ENCODE measurements around the gene KDM3B. TPM values are rescaled to one million over a fixed set of nuclear protein-coding genes. Genes with fewer than 3 reads are reported as not detected.
A peak's percentile ranks its signal among the peaks of the same experiment; 100 is the strongest.

The KDM3B gene
- polyA plus RNA-seq, 2 of the 4 experiments (the other 2 are of a cell fraction), result 38.1 to 52.5 TPM

DNA sequence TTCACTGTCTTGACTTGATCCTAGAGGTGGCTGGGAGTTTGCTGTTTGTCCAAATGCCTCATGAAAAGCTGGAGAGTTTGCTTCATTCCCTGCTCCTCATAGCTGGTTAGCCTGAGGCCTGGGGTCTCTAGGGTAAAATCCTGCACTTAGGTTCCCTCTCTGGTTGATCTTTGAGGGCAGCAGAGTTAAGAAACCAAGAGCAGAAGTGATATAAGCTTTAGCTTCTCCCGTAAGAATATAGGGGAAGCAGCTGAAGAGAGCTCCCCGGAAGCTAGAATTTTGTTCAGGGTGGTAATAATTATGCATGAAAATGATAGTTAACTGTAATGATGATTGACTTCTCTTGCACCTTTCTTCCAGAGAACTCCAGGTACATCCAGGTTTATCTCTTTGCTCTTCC lies 13.0 kb upstream of the KDM3B start:
- ChIA-PET POLR2A (interaction anchor here (2.8 to 3.6 kb wide), 2 partner anchors 9 to 14 kb away, joined by 36 to 68 read pairs; partner anchors contain the start of gene KDM3B), CTCF (interaction anchor here (1.0 to 13.3 kb wide), 3 partner anchors 14 to 206 kb away, joined by 3 to 197 read pairs (median 4); partner anchors contain the start of gene KDM3B)
- TF ChIP-seq HDAC2 (IDR thresholded peaks at IDR 0.05) (no peak), SMC3 (IDR thresholded peaks at IDR 0.05) (no peak), RAD21 (conservative IDR thresholded peaks at IDR 0.05 in 1 of 2, IDR thresholded peaks at IDR 0.05 in 1 of 2) (no peak), HOXB5 (CRISPR knock-in tag; IDR thresholded peaks at IDR 0.05) (no peak), CBX2 (IDR thresholded peaks at IDR 0.05; ENCODE audit: borderline replicate concordance, low read depth) (no peak), ZSCAN20 (CRISPR knock-in tag; IDR thresholded peaks at IDR 0.05) (no peak), FOXS1 (CRISPR knock-in tag; IDR thresholded peaks at IDR 0.05) (no peak), JUNB (IDR thresholded peaks at IDR 0.05) (no peak), NPAS2 (CRISPR knock-in tag; IDR thresholded peaks at IDR 0.05; ENCODE audit: borderline replicate concordance) (no peak), KDM5A (IDR thresholded peaks at IDR 0.05) (no peak), KDM1A (IDR thresholded peaks at IDR 0.05; ENCODE audit: low read depth) (no peak)
- TF ChIP-seq, protein P1, sequence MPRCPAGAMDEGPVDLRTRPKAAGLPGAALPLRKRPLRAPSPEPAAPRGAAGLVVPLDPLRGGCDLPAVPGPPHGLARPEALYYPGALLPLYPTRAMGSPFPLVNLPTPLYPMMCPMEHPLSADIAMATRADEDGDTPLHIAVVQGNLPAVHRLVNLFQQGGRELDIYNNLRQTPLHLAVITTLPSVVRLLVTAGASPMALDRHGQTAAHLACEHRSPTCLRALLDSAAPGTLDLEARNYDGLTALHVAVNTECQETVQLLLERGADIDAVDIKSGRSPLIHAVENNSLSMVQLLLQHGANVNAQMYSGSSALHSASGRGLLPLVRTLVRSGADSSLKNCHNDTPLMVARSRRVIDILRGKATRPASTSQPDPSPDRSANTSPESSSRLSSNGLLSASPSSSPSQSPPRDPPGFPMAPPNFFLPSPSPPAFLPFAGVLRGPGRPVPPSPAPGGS (IDR thresholded peaks at IDR 0.05), result no peak
- TF ChIP-seq, protein P2, sequence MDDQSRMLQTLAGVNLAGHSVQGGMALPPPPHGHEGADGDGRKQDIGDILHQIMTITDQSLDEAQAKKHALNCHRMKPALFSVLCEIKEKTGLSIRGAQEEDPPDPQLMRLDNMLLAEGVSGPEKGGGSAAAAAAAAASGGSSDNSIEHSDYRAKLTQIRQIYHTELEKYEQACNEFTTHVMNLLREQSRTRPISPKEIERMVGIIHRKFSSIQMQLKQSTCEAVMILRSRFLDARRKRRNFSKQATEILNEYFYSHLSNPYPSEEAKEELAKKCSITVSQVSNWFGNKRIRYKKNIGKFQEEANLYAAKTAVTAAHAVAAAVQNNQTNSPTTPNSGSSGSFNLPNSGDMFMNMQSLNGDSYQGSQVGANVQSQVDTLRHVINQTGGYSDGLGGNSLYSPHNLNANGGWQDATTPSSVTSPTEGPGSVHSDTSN (IDR thresholded peaks at IDR 0.05), result no peak
- TF ChIP-seq, protein P3, sequence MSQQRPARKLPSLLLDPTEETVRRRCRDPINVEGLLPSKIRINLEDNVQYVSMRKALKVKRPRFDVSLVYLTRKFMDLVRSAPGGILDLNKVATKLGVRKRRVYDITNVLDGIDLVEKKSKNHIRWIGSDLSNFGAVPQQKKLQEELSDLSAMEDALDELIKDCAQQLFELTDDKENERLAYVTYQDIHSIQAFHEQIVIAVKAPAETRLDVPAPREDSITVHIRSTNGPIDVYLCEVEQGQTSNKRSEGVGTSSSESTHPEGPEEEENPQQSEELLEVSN (IDR thresholded peaks at IDR 0.05; ENCODE audit: borderline replicate concordance, low read depth), result no peak
- TF ChIP-seq, protein P4, sequence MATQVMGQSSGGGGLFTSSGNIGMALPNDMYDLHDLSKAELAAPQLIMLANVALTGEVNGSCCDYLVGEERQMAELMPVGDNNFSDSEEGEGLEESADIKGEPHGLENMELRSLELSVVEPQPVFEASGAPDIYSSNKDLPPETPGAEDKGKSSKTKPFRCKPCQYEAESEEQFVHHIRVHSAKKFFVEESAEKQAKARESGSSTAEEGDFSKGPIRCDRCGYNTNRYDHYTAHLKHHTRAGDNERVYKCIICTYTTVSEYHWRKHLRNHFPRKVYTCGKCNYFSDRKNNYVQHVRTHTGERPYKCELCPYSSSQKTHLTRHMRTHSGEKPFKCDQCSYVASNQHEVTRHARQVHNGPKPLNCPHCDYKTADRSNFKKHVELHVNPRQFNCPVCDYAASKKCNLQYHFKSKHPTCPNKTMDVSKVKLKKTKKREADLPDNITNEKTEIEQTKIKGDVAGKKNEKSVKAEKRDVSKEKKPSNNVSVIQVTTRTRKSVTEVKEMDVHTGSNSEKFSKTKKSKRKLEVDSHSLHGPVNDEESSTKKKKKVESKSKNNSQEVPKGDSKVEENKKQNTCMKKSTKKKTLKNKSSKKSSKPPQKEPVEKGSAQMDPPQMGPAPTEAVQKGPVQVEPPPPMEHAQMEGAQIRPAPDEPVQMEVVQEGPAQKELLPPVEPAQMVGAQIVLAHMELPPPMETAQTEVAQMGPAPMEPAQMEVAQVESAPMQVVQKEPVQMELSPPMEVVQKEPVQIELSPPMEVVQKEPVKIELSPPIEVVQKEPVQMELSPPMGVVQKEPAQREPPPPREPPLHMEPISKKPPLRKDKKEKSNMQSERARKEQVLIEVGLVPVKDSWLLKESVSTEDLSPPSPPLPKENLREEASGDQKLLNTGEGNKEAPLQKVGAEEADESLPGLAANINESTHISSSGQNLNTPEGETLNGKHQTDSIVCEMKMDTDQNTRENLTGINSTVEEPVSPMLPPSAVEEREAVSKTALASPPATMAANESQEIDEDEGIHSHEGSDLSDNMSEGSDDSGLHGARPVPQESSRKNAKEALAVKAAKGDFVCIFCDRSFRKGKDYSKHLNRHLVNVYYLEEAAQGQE (IDR thresholded peaks at IDR 0.05), result no peak
- Histone ChIP-seq H3K9me3 (no peaks in the 10 kb centered on the region), H3K4me1 (peaks cover 26% of the 10 kb centered on the region; the same call in 2 of the 3 replicates), H3K4me2 (peak overlapping the region; percentile 96), H3K4me3 (peak overlapping the region; percentile 82), H3K27ac (peak overlapping the region in 1 of 2 experiments; percentile 99; a peak in 3 of 6 replicates)
- ATAC-seq (no peak), DNase-seq (ENCODE audit: low read depth in 1 of 2, low spot score in 1 of 2) (no peak), FAIRE-seq (no peak)
- 85% methylated on average over 2 of the region's 2 CpGs for WGBS (ENCODE audit: missing lambda C conversion rate)

DNA sequence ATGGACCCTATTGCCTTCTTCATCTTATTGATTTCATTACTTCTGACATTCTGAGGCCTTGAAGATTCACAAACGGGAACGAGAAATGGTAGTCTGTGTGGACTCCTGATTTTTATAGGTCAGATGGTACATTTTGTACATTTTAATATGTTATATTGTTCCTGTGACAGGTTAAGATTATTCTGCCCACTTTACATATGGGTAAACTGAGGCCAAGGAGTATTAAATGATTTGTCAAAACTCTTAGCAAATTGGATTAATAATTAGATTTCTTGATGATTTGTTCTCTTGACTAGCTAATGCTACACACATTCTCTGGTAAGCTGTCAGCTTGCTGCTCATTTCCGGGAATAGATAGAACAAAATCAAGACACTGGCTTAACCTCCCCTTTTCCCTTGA lies 12.5 kb upstream of the KDM3B start:
- ATAC-seq (no peak), FAIRE-seq (no peak), DNase-seq (ENCODE audit: low read depth in 1 of 2, low spot score in 1 of 2) (no peak)
- Histone ChIP-seq H3K4me2 (peak overlapping the region; percentile 96), H3K27ac (no peak overlapping the region), H3K4me1 (peaks cover 22% of the 10 kb centered on the region; the same call in 2 of the 3 replicates), H3K9me3 (no peaks in the 10 kb centered on the region), H3K4me3 (no peak overlapping the region)
- ChIA-PET CTCF (interaction anchor here (1.0 to 13.3 kb wide), 3 partner anchors 13 to 207 kb away, joined by 3 to 197 read pairs (median 4); partner anchors contain the start of gene KDM3B), POLR2A (interaction anchor here (2.8 to 3.6 kb wide), 2 partner anchors 9 to 14 kb away, joined by 36 to 68 read pairs; partner anchors contain the start of gene KDM3B)
- 96% methylated on average over 3 of the region's 3 CpGs for WGBS (ENCODE audit: missing lambda C conversion rate)
- TF ChIP-seq NFE2L2 (conservative IDR thresholded peaks at IDR 0.05; ENCODE audit: low read length) (no peak), FOSB (CRISPR knock-in tag; IDR thresholded peaks at IDR 0.05) (no peak), MAZ (IDR thresholded peaks at IDR 0.05; ENCODE audit: borderline replicate concordance, low read depth, low read length) (no peak), SREBF2 (IDR thresholded peaks at IDR 0.05) (no peak), JUNB (IDR thresholded peaks at IDR 0.05) (no peak), BHLHE40 (IDR thresholded peaks at IDR 0.05; ENCODE audit: low read depth, low read length) (no peak), TP53 (CRISPR knock-in tag; IDR thresholded peaks at IDR 0.05) (no peak), MAFK (IDR thresholded peaks at IDR 0.05; ENCODE audit: partially characterized antibody) (no peak)
- TF ChIP-seq, protein P5, sequence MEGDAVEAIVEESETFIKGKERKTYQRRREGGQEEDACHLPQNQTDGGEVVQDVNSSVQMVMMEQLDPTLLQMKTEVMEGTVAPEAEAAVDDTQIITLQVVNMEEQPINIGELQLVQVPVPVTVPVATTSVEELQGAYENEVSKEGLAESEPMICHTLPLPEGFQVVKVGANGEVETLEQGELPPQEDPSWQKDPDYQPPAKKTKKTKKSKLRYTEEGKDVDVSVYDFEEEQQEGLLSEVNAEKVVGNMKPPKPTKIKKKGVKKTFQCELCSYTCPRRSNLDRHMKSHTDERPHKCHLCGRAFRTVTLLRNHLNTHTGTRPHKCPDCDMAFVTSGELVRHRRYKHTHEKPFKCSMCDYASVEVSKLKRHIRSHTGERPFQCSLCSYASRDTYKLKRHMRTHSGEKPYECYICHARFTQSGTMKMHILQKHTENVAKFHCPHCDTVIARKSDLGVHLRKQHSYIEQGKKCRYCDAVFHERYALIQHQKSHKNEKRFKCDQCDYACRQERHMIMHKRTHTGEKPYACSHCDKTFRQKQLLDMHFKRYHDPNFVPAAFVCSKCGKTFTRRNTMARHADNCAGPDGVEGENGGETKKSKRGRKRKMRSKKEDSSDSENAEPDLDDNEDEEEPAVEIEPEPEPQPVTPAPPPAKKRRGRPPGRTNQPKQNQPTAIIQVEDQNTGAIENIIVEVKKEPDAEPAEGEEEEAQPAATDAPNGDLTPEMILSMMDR (IDR thresholded peaks at IDR 0.05), result no peak
- TF ChIP-seq, protein P4 (IDR thresholded peaks at IDR 0.05), result no peak
- TF ChIP-seq, protein P1 (IDR thresholded peaks at IDR 0.05), result no peak
